GM21528 (cell line): ENCODE results near the gene SF3B5.
"Not testable (repeated sequence)": the region's sequence is repeated elsewhere in the genome, so short reads cannot be mapped to it uniquely, and the experiment has no call there.

Experiments
- ATAC-seq: cut with Tn5 transposase; IDR thresholded peaks from one replicate; pipeline ENCODE4 v1.9.1; 2021; ENCODE audit warnings: mild to moderate bottlenecking, moderate library complexity; ENCODE audit not compliant: unreplicated experiment, low FRiP score

SF3B5 gene

DNA sequence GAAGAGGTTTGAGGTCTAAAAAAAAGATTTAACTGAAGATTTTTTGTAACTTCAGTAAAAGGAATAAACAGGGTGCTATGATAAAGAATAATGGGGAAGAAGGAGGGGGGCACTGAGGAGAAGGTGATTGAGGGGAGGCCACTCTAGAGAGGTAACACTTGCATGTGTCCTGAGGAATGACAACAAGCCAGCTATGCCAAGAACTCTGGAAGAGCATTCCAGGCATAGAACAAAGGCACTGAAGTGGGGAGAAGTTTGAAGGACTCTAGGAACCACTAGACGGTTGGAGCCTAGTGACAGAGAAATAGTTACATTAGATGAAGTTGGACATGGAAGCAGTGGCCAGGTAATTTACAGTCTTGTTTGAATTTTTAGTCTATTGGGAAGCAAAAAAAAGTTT is 10.8 kb upstream of the SF3B5 start:
- ATAC-seq: no peak

DNA sequence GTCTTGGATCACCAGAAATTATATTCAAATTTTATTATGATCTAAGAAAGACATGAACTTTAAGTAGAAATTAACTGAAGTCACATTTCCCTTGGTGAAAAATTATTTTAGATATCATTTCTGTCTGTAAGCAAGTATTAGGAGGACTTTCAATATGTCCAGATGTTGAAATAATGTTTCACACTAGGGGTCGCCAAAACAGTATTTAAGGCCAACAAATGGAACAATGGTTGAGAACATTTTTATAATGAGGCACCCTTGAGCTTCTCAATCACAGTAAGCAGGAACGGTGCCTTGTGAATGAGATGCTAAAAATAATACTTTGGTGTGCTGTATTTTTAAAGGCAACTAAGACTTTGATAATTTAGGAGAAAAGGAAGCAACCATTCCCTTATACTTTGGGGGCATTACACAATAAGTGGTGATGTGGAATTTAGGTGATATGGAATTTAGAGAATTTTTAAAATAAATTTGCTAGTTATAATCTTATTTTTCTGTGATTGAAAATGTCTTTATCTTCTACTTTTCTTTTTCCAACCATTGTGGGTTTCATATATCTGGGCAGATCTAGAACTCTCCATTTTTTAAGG is 9.6 kb upstream of the SF3B5 start:
- ATAC-seq: peak; percentile 82

DNA sequence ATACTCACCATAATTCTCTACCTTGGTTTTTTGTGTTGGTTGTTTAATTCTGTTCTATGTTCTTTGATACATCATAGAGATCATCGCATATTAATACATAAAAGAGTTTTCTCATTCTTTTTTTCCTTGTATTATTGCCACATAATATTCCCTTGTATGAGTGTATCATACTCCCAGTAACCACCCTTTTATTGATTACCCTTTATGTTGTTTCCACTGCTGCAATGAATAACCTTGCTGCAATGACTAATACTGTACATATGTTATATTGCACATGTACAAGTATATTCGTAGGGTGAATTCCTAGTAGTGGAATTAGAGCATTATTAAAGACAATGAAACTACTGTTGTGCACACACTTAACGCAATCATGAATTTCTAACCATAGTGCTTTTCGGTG is 9.1 kb upstream of the SF3B5 start:
- peak; percentile 14 for ATAC-seq

DNA sequence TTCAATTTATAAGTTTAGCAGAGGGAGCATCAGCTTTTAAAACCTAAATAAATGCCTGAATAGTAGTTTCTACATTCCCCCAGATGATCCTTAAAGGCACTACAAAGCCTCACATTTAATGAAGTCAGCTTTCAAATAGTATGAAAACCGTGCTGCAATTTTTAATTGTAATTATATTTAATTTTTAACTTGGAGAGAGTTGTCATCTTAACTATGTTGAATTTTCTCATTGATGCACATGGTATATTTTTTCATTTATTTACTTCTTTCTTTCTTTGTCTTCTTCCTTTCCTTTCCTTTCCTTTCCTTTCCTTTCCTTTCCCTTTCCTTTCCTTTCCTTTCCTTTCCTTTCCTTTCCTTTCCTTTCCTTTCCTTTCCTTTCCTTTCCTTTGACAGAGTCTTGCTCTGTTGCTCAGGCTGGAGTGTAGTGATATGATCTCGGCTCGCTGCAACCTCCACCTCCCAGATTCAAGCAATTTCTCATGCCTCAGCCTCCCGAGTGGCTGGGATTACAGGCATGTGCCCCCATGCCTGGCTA is 7.7 kb upstream of the SF3B5 start:
- ATAC-seq: no peak

DNA sequence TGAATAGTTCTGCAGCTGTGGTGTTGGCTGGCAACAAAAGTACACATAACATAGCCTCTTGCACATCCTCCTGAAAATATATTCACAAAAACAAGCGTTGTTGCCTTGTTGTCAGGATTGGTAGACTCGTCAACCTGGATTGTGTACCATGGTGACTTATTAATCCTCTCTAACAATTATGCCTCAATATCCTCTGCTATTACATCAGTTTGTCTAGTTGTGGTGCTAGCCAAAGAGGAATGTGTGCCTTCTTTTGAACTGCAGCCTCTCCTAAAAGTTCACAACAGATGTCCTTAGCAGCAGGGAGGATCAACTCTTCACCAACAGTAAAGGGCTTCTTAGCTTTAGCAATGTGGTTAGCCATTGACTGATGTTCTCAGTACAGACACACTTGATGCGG is 3.6 kb upstream of the SF3B5 start:
- ATAC-seq: no peak

DNA sequence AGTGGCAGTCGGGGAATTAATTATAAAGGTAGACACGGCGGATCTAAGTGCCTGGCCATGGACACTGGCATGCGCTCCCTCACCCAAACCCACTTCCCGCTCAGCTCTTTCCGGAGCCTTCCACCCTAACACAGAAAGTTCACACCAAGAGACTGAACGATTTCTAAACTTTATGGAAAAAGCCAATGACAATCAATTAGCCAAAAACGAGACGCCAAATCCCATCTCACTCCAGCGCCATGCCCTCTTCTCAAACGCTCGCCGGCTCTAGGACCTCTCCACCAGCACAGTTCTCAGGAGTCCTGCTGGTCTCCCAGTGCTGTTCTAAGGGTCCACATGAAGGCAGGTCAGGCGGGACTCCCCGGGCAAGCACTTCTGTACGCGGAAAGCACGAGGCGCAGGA is 641 bp downstream of the SF3B5 start:
- peak; percentile 3 for ATAC-seq

DNA sequence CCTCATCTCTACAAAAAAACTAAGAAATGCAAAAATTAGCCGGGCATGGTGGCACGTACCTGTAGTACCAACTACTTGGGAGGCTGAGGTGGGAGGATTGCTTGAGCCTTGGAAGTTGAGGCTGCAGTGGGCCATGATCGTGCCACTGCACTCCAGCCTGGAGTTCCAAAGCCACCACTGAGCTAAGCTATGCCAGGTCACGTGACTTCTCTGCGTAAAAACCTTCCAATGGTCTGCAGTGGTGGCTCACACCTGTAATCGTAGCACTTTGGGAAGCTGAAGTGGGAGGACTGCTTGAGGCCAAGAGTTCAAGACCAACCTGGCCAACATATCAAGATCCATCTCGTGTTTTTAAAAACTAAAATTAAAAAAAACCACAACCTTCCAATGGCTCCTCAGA is 1.7 kb downstream of the SF3B5 start:
- no peak for ATAC-seq

DNA sequence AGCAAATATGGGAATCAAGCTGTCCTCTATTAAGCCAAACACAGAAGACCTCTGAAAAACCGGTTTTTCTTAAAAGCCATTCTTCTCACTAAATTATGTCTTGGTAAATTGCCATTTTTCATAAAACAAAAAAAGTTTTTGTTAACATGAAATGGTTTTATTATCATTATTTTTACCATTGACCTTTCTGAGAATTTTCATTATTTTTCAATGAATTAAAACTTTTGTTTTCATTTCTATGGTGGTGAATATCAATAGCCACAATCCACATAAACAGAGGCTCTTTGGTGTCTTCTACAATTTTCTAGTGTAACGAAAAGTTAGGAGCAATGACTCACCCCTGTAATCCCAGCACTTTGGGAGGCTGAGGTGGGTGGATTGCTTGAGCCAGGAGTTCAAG is 2.1 kb downstream of the SF3B5 start:
- no peak for ATAC-seq

DNA sequence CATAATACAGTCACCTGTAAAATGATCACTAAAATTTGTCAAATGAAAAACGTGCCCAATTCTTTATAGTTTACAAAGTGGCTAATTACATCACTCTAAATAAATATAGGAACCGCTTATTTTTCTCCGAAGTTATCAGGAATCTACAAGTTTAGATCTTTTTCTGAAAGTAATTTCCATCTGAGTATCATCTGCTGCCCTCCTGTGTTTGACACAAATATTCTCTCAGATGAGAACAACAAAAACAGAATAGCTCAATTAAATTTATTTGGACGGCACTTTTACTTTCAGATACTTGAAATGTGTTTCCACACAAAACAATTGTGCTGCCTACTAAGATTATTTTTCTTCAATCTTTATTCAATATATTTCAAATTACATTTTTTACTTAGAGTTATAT is 5.0 kb downstream of the SF3B5 start:
- ATAC-seq: no peak

DNA sequence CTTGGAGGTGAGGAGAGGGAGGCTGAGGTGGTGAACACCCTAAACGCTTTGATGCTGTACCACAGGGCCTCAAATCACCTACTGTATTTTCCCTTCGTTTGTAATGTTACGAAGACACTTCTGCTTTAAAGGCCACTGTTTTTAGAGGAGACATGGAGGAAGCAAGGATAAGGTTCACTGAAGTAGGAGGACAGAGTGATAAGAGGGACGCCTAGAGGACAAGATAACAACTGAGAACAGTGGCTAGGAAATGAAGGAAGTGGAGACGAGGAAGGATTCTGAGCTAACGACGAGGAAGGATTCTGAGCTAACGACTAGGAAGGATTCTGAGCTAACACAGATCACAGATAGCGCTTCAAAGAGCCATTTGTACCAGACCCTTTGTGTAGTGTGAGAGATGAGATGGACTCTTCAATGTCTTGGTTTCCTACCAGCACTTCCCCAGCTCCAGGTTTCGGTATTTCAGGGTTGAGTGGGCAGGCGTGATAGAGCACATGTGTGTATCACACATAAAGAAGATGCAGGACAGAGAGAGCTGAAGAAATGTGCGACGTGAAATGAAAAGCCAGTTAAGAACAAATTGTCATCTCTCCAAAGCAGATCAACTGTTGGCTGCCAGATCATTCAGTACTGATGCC is 7.5 kb downstream of the SF3B5 start:
- ATAC-seq: no peak

DNA sequence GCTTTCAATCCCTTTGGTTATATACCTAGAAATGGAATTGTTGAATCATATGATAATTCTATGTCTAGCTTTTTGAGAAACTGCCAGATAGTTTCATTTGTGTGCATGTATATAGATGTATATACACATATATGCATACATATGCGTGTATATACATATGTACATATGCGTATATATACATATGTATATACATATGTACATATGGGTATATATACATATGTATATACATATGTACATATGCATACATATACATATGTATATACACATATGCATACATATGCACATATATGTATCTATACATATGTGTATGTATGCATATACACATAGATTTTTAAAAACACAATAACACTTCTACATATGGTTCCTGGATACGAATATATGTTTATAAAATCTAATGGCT is 8.4 kb downstream of the SF3B5 start:
- no peak for ATAC-seq

DNA sequence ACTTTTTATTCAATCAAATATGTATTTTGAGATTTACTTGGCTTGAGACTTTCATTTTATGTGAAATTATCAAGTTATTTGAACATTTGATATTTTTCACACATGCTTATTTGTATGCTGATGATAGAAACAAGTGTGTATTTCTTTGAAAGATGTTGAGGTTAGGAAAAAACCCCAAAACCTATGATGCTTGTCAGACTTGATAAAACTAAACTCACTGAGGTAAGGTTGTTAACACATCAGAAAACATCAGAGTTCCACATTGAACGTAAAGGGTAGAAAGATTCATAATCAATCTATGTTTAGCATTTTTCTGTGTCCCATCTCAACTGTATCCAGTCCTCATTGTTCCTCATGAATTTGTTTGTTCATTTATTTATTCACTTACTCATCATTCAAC is 12.2 kb downstream of the SF3B5 start:
- no peak for ATAC-seq

DNA sequence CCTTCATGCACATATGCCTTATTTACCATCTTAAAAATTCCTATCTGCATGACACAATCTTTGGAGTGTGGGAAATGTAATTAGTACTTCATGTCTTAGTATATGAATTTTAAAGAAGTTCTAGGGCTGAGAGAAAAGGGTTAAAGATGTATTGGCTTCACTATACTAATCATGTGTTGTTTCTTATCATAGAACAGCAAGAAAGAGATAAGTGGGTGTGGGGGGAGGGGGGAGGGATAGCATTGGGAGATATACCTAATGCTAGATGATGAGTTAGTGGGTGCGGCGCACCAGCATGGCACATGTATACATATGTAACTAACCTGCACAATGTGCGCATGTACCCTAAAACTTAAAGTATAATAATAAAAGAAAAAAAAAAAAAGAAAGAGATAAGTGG is 13.0 kb downstream of the SF3B5 start:
- ATAC-seq: not testable (repeated sequence)

DNA sequence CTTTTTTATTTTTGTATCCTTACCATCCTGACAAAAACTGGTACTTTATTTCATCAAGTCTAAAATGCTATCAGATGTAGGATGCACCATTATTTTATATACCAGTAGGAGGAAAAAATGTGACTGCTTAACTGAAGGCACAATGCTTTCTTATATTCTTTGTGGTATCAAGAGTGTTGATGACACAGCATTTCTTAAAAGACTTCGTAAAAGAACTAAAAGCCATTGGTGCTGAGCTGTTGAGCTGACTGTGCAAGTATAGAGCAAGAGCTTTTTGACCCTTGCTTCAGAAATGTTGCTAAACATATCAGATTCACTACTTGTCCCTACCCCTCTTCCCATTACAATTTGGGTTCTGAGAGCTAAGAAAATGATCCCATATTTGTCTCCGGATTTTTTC is 17.5 kb downstream of the SF3B5 start:
- no peak for ATAC-seq

DNA sequence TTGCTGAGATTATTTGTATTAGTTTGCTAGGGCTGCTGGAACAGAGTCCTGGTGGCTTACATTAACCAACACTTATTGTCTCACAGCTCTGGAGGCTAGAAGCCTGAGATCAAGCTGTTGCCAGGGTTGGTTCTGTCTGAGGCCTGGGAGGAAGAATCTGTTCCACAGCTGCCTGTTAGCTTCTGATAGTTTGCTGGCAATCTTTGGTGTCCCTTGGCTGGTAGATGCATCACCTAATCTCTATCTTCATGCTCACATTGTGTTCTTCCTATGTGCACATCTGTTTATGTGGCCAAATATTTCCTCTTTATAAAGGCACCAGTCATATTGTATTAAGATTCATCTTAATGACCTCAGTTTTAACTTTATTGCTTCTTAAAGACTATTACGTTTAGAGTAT is 19.5 kb downstream of the SF3B5 start:
- ATAC-seq: no peak

DNA sequence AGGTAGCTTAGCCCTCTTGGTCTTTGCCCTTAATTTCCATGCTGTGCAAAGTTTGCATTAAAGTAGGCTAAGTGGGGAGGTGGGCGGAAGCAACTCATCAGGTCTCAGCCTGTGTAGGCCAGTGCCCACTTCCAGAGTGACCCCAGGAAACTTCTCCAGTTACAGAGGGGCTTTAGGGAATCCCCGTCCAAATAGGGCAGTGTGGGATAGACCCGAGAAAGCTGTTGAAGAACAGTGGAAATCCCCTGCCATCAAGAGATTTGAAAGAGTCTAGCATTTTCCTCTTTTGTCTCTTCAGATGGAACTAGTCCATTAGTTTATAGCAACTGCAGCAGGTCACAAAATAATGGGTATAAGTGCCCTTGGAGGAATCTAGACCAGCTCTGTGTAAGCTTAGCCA is 20.2 kb downstream of the SF3B5 start:
- no peak for ATAC-seq

DNA sequence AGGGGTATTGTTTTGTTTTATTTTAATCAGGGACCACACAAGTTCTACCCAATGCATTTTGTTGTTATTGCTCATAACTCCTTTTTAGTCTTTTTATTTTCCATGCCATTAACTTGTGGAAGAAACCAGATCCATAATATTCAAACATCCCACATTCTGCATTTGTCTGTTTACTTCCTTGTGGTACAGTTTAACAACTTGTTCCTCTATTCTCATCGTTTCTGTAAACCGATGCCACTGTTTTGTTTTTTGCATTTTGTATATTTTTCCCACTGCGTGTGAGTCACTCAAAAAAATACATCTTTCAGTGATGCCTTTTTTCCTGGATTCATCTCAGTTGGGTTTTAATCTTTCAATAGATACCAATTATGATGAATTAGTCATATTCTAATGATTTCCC is 22.3 kb downstream of the SF3B5 start:
- no peak for ATAC-seq

DNA sequence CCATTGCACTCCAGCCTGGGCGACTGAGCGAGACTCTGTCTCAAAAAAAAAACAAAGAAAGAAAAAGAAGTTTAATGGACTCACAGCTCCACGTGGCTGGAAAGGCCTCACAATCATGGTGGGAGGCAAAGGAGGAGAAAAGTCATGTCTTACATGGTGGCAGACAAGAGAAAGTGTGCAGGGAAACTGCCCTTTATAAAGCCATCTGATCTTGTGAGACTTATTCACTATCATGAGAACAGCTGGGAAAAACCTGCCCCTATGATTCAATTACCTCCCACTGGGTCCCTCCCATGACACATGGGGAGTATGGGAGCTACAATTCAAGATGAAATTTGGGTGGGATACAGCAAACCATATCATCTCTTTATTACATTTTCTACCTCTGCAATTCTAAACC is 25.9 kb downstream of the SF3B5 start:
- no peak for ATAC-seq

DNA sequence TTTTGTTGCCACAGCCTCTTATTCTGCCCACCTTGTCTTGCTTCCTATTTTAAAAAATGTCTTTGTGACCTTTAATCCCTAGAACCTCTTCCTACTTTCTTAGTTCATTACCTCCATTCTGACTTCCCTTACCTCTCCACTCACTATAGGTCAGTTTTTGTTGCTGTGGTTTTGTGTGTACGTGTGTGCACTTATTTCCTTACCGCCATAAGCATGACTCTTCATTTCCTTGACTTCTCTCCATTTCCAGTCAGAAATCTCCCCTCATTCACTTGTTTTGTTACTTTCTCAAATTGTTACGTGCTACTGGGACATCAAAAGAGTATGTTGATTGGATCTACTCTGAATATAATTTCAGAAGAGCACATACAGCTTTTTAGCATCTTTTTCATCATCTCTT is 26.6 kb downstream of the SF3B5 start:
- ATAC-seq: no peak

DNA sequence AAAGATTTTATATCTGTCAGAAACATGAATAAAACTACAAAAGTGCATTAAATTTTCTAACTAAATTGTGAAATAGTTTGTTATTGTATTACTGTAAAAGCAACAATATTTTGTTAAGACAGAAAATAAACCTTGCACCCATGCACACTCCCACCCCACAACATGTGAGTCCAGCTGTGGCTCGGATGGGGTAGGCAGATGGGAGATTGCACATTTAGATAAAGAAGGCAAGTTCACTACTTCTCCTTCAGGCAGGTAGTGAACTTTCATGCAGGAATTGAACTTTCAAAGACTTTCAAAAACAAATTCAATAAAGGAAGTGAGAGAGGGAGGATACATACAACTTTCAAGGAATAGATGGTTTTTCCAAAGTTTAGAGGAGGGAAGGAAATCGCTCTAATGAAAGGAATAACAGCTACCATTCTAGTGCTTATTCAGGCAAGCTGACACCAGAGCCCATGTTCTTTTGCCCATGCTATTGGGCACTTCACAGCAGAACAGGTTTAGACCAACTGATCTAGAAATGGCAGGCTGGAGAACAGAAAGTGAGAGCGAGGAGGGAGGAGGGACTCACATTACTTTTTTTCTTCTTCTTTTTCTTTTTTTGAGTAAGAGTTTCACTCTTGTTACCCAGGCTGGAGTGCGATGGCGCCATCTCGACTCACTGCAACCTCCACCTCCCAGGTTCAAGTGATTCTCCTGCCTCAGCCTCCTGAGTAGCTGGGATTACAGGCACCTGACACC is 28.5 kb downstream of the SF3B5 start:
- ATAC-seq: peak; percentile 47

DNA sequence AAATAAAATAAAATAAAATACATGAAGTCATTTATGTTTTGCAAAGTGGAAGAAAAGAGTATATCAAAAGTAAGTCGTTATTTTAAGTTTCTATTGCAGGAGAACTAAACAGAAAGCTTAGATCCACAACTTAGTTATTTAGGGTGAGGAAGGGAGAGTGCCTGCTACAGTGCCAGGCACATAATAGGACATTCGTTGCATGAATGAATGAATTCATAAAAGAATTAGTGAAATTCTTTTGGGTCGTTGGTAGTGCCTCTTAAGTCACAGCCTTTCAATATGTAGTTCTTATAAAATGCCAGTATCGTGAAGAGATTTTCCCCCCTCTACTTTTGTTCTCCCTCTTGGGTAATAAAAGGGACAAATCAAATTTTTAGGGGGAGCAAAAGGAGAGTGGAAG is 29.1 kb downstream of the SF3B5 start:
- ATAC-seq: no peak

DNA sequence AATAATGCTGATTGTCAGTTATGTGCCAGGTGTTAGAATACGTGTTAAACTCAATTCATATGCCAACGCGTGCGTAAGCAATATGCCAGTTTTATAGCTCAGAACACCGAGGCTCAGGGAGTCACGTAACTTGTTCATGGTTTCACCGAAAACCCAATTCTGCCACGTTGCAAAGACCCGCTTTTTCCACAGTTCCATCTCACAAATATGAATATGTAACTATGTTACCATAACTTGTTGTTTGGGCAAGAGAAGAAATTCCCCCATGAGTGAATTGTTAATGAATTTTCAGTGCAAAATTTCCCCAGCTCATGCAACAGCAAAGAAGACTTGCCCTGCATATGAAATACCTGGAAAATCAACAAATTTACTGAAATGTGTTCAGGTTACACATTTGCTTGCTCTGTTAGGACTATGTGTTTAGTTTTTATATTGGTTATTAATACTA is 30.1 kb downstream of the SF3B5 start:
- ATAC-seq: peak; percentile 1
